GM12878 (cell line): Measurements from ENCODE around the gene MROH2A. TPM values are rescaled to one million over a fixed set of nuclear protein-coding genes. Genes with fewer than 3 reads are reported as not detected.

Source experiments
- ATAC-seq: fragments of 200-7000 bp; cut with Tn5 transposase; 3 replicates; pipeline ENCODE4 v1.9.1; 2020; ENCODE audit warnings: mild to moderate bottlenecking, moderate library complexity
- BruUV-seq: library from RNA; stranded (reverse); fragments of 400-500 nt; replicated peaks from 2 replicates; lab custom pipeline; 2021; lab: Mats Ljungman, UMichigan
- CTCF ChIA-PET: fragments of 300-600 bp; sonication (Branson Sonifier 250); formaldehyde crosslinking; extraction: SDS; loops from one replicate; lab custom pipeline; 2021; ENCODE audit warnings: inconsistent platforms; lab: Yijun Ruan, JAX
- POLR2A ChIA-PET: fragments of 350-600 bp; formaldehyde crosslinking; extraction: SDS; loops from one replicate; lab custom pipeline; 2021; ENCODE audit warnings: inconsistent platforms; lab: Charles Lee
- RAD21 ChIA-PET: fragments of 300-600 bp; sonication (Branson Sonifier 250); formaldehyde crosslinking; loops from one replicate; lab custom pipeline; 2023; ENCODE audit warnings: antibody characterized with exemption; ENCODE audit not compliant: unreplicated experiment; lab: Charles Lee
- SMC1A ChIA-PET: fragments of 300-600 bp; sonication (Branson Sonifier 250); formaldehyde crosslinking; loops from one replicate; lab custom pipeline; 2023; ENCODE audit not compliant: unreplicated experiment, uncharacterized antibody; lab: Charles Lee
- DNase-seq: peaks from one replicate; pipeline ENCODE4 v3.0.0-alpha.2; 2011; ENCODE audit warnings: low read depth, low spot score
- FAIRE-seq: peaks from 3 replicates; lab custom pipeline; 2011; peaks lifted over from hg19 to GRCh38; lab: Jason Lieb, UNC
- H2AFZ ChIP-seq: 2 replicates; pipeline ENCODE4 v1.6.0; 2011; ENCODE audit warnings: low read depth, low read length, control low read depth; ENCODE audit not compliant: control insufficient read depth
- H3K27ac ChIP-seq: 2 replicates; pipeline ENCODE4 v1.5.1; 2011; ENCODE audit warnings: control low read depth; ENCODE audit not compliant: control insufficient read depth, insufficient read depth
- H3K27me3 ChIP-seq, 2 experiments: replicated peaks in 1 of 2; 2 replicates each; pipeline versions ENCODE4 v1.6.0 to v1.6.1; 2011; ENCODE audit warnings: low read length in 1 of 2; ENCODE audit not compliant: control insufficient read depth in 2 of 2, insufficient read depth in 2 of 2
- H3K36me3 ChIP-seq, 2 experiments: 2 replicates each; pipeline ENCODE4 v1.5.1; 2011; ENCODE audit warnings: low read length in 1 of 2; ENCODE audit not compliant: control insufficient read depth in 2 of 2, insufficient read depth in 2 of 2
- H3K4me1 ChIP-seq: 2 replicates; pipeline ENCODE4 v1.6.1; 2011; ENCODE audit warnings: mild to moderate bottlenecking, low read length, moderate library complexity, mixed read lengths; ENCODE audit not compliant: control insufficient read depth, insufficient read depth
- H3K4me2 ChIP-seq: 2 replicates; pipeline ENCODE4 v1.6.0; 2011; ENCODE audit warnings: control low read depth; ENCODE audit not compliant: control insufficient read depth, insufficient read depth
- H3K4me3 ChIP-seq: fragments of 200-600 bp; sonication (generic); 2 replicates; pipeline ENCODE4 v1.5.1; 2016
- H3K79me2 ChIP-seq: 2 replicates; pipeline ENCODE4 v1.6.0; 2011; ENCODE audit warnings: low read length; ENCODE audit not compliant: control insufficient read depth, insufficient read depth
- H3K9ac ChIP-seq: 2 replicates; pipeline ENCODE4 v1.8.0; 2011; ENCODE audit warnings: low read length, control low read depth, mixed read lengths; ENCODE audit not compliant: control insufficient read depth, insufficient read depth
- H3K9me3 ChIP-seq: replicated peaks from 3 replicates; pipeline ENCODE4 v1.5.1; 2011; ENCODE audit warnings: mild to moderate bottlenecking, low read length; ENCODE audit not compliant: control insufficient read depth, insufficient read depth
- H4K20me1 ChIP-seq: 2 replicates; pipeline ENCODE4 v1.6.0; 2011; ENCODE audit not compliant: control insufficient read depth, insufficient read depth
- ATF7 ChIP-seq: fragments of 450-650 bp; IDR thresholded peaks from 2 replicates; pipeline ENCODE4 v1.6.1; 2016; ENCODE audit warnings: low read depth, mild to moderate bottlenecking
- E2F4 ChIP-seq: IDR thresholded peaks from 2 replicates; pipeline ENCODE4 v1.6.1; 2012; ENCODE audit warnings: low read depth, low read length, improper control_type of control experiment
- ETV6 ChIP-seq, 2 experiments: fragments of 450-650 bp in 1 of 2; IDR thresholded peaks in 1 of 2; conservative IDR thresholded peaks in 1 of 2; 2 replicates each; pipeline ENCODE4 v1.6.1; 2014; ENCODE audit warnings: antibody characterized with exemption in 1 of 2, borderline replicate concordance in 1 of 2, low read depth in 1 of 2, mild to moderate bottlenecking in 1 of 2, moderate library complexity in 1 of 2
- NFYB ChIP-seq: IDR thresholded peaks from 2 replicates; pipeline ENCODE4 v1.6.1; 2011; ENCODE audit warnings: low read depth, mild to moderate bottlenecking, low read length, improper control_type of control experiment, moderate library complexity; ENCODE audit not compliant: insufficient read depth
- REST ChIP-seq: IDR thresholded peaks from 2 replicates; pipeline ENCODE4 v1.6.1; 2012; ENCODE audit warnings: mild to moderate bottlenecking, low read depth, low read length
- SMC3 ChIP-seq: IDR thresholded peaks from 2 replicates; pipeline ENCODE4 v1.6.1; 2011; ENCODE audit warnings: low read length, improper control_type of control experiment, borderline replicate concordance
- ZNF384 ChIP-seq: IDR thresholded peaks from 2 replicates; pipeline ENCODE4 v1.6.1; 2012; ENCODE audit warnings: low read depth, mild to moderate bottlenecking, low read length, improper control_type of control experiment, borderline replicate concordance
- ZNF592 ChIP-seq: fragments of 450-650 bp; IDR thresholded peaks from 2 replicates; pipeline ENCODE4 v1.6.1; 2017; ENCODE audit warnings: mild to moderate bottlenecking, moderate library complexity
- WGBS: methylation state at CpG from one replicate; pipeline ENCODE4 v1.1.6; 2016; ENCODE audit warnings: low lambda C conversion rate; ENCODE audit not compliant: insufficient replicate concordance, insufficient coverage; ENCODE audit errors: missing lambda C conversion rate; 5-methylcytosine and 5-hydroxymethylcytosine counted together
- in situ Hi-C: fragments of 300-500 bp; cut with MboI; formaldehyde crosslinking; loops from 9 replicates; pipeline ENCODE4 v1.14.3; 2018; ENCODE audit warnings: mixed read lengths
- intact Hi-C: fragments of 100-400 bp; cut with micrococcal nuclease; formaldehyde crosslinking; loops from one replicate; pipeline ENCODE4 v1.14.2; 2022; ENCODE audit not compliant: unreplicated experiment
- polyA plus RNA-seq, 11 experiments: library from polyadenylated mRNA; depleted of rRNA in 4 of 11; unstranded in 6 of 11; stranded (reverse) in 5 of 11; fragments of >200 nt; fragmentation: Nextera tagmentation in 4 of 11; fragmentation: Illumina TruSeq in 1 of 11; extraction: Ambion mirVana in 4 of 11; extraction: Trizol in 1 of 11; gene quantifications; 1 replicate in 1 of 11; 2 replicates in 10 of 11; pipeline versions ENCODE4 v1.2.1 to v1.2.3, GENCODE V29; 2011 to 2016; ENCODE audit warnings: inconsistent platforms in 2 of 11, missing spikeins in 2 of 11, low read depth in 1 of 11
- total RNA-seq, 4 experiments: library from RNA; depleted of rRNA in 3 of 4; stranded (reverse); fragments of >200 nt in 3 of 4; fragmentation: Illumina TruSeq in 1 of 4; extraction: Trizol in 1 of 4; gene quantifications; 2 replicates each; pipeline versions ENCODE4 v1.2.1 to v1.2.3, GENCODE V29; 2013 to 2021

MROH2A gene
- total and polyA plus RNA-seq, 10 of the 15 experiments (the other 5 are each of a cell fraction or from before 2014, with no cell fraction given): not detected

GRCh38 chr2:233803994-233804393, 25.9 kb downstream of the MROH2A start:
- Histone ChIP-seq H3K9ac (no peak overlapping the region), H3K36me3 (no peaks in the 10 kb centered on the region), H2AFZ (no peak overlapping the region), H3K9me3 (no peaks in the 10 kb centered on the region), H3K4me2 (no peak overlapping the region), H3K79me2 (no peaks in the 10 kb centered on the region), H4K20me1 (no peaks in the 10 kb centered on the region), H3K4me1 (no peaks in the 10 kb centered on the region), H3K4me3 (no peak overlapping the region), H3K27ac (no peak overlapping the region), H3K27me3 (no peaks in the 10 kb centered on the region; a peak in 2 of 4 replicates)
- no TSS peak for BruUV-seq
- CTCF ChIA-PET: no interaction called here
- TF ChIP-seq ETV6 (conservative IDR thresholded peaks at IDR 0.05 in 1 of 2, IDR thresholded peaks at IDR 0.05 in 1 of 2; ENCODE audit: borderline replicate concordance in 1 of 2, low read depth in 1 of 2) (no peak), ATF7 (no peak), REST (no peak), E2F4 (no peak), ZNF384 (no peak), SMC3 (no peak), NFYB (no peak), ZNF592 (no peak)
- intact Hi-C loops (no loop called here), in situ Hi-C loops (no loop called here)
- no peak for FAIRE-seq
- WGBS: 49% methylated on average over 8 of the region's 8 CpGs
- SMC1A ChIA-PET: no interaction called here
- RAD21 ChIA-PET: no interaction called here
- ATAC-seq: no peak
- no peak for DNase-seq
- POLR2A ChIA-PET: no interaction called here
